OCI-LY3 (cell line): ENCODE measurements around the gene ENOX2.

ENCODE experiments used
- H2AFZ ChIP-seq: fragments of 200-600, 300-600 bp; shearing (Covaris generic); 2 replicates; pipeline ENCODE4 v1.6.0; 2014; ENCODE audit warnings: antibody characterized with exemption, low read depth, low read length
- H3K27ac ChIP-seq: fragments of 200-600, 300-600 bp; sonication (generic); 2 replicates; pipeline ENCODE4 v1.5.1; 2014; ENCODE audit warnings: mild to moderate bottlenecking, low read length, moderate library complexity, mixed read lengths
- H3K27me3 ChIP-seq: fragments of 200-600, 300-600 bp; sonication (generic); 2 replicates; pipeline ENCODE4 v1.6.1; 2014; ENCODE audit warnings: low read depth, low read length, mixed read lengths
- H3K36me3 ChIP-seq: fragments of 200-600, 300-600 bp; sonication (generic); replicated peaks from 2 replicates; pipeline ENCODE3; 2014; ENCODE audit warnings: low read depth, low read length, mixed read lengths
- H3K4me1 ChIP-seq: fragments of 300-600, 200-600 bp; sonication (generic); 2 replicates; pipeline ENCODE4 v1.6.1; 2014; ENCODE audit warnings: low read length, mixed read lengths
- H3K4me2 ChIP-seq: fragments of 200-600, 300-600 bp; sonication (generic); 2 replicates; pipeline ENCODE4 v1.6.1; 2014; ENCODE audit warnings: low read length, mixed read lengths
- H3K4me3 ChIP-seq: fragments of 300-600, 200-600 bp; sonication (generic); 2 replicates; pipeline ENCODE4 v1.5.1; 2014; ENCODE audit warnings: antibody characterized with exemption, mild to moderate bottlenecking, low read length, moderate library complexity
- H3K79me2 ChIP-seq: fragments of 300-600, 200-600 bp; shearing (Covaris generic); 2 replicates; pipeline ENCODE4 v1.6.1; 2014; ENCODE audit warnings: mild to moderate bottlenecking, low read length, mixed read lengths
- H3K9ac ChIP-seq: fragments of 300-600, 200-600 bp; shearing (Covaris generic); 2 replicates; pipeline ENCODE4 v1.6.0; 2014; ENCODE audit warnings: mild to moderate bottlenecking, low read length, moderate library complexity
- H3K9me3 ChIP-seq: fragments of 200-600, 300-600 bp; shearing (Covaris generic); 2 replicates; pipeline ENCODE4 v1.6.1; 2014; ENCODE audit warnings: low read length, mixed read lengths; ENCODE audit not compliant: insufficient read depth
- H4K20me1 ChIP-seq: fragments of 200-600, 300-600 bp; sonication (generic); 2 replicates; pipeline ENCODE4 v1.6.1; 2016; ENCODE audit warnings: low read length, mixed read lengths; ENCODE audit not compliant: insufficient read depth
- EZH2phosphoT487 ChIP-seq: fragments of 200-600 bp; shearing (Covaris generic); IDR thresholded peaks from 2 replicates; pipeline ENCODE4 v1.6.1; 2018; ENCODE audit warnings: antibody characterized with exemption, mixed run types, low read depth
- TF ChIP-seq, protein P1 (sequence below): fragments of 200-600, 300-600 bp; sonication (generic); IDR thresholded peaks from 2 replicates; pipeline ENCODE4 v1.5.1; 2014; ENCODE audit warnings: antibody characterized with exemption, low read length, low read depth

ENOX2 gene

GRCh38 chrX:130738638-130739195 lies 164.3 kb downstream of the ENOX2 start:
- Histone ChIP-seq H3K27ac (no peak overlapping the region), H3K27me3 (no peaks in the 10 kb centered on the region), H3K4me1 (no peaks in the 10 kb centered on the region), H2AFZ (no peak overlapping the region), H3K9ac (no peak overlapping the region), H3K79me2 (no peaks in the 10 kb centered on the region), H4K20me1 (no peaks in the 10 kb centered on the region), H3K4me3 (no peak overlapping the region), H3K36me3 (no peaks in the 10 kb centered on the region), H3K4me2 (no peak overlapping the region), H3K9me3 (no peaks in the 10 kb centered on the region)
- no peak for TF ChIP-seq EZH2phosphoT487
- TF ChIP-seq, protein P1, sequence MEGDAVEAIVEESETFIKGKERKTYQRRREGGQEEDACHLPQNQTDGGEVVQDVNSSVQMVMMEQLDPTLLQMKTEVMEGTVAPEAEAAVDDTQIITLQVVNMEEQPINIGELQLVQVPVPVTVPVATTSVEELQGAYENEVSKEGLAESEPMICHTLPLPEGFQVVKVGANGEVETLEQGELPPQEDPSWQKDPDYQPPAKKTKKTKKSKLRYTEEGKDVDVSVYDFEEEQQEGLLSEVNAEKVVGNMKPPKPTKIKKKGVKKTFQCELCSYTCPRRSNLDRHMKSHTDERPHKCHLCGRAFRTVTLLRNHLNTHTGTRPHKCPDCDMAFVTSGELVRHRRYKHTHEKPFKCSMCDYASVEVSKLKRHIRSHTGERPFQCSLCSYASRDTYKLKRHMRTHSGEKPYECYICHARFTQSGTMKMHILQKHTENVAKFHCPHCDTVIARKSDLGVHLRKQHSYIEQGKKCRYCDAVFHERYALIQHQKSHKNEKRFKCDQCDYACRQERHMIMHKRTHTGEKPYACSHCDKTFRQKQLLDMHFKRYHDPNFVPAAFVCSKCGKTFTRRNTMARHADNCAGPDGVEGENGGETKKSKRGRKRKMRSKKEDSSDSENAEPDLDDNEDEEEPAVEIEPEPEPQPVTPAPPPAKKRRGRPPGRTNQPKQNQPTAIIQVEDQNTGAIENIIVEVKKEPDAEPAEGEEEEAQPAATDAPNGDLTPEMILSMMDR: no peak

GRCh38 chrX:130734713-130735112 lies 168.3 kb downstream of the ENOX2 start:
- TF ChIP-seq, protein P1: no peak
- TF ChIP-seq EZH2phosphoT487: no peak
- no peaks in the 10 kb centered on the region for H4K20me1 ChIP-seq
- H2AFZ ChIP-seq: no peak overlapping the region
- H3K27me3 ChIP-seq: no peaks in the 10 kb centered on the region
- H3K4me1 ChIP-seq: no peaks in the 10 kb centered on the region
- H3K36me3 ChIP-seq: no peaks in the 10 kb centered on the region
- H3K9me3 ChIP-seq: no peaks in the 10 kb centered on the region
- H3K4me2 ChIP-seq: no peak overlapping the region
- H3K4me3 ChIP-seq: no peak overlapping the region
- H3K9ac ChIP-seq: no peak overlapping the region
- no peak overlapping the region for H3K27ac ChIP-seq
- H3K79me2 ChIP-seq: no peaks in the 10 kb centered on the region

DNA sequence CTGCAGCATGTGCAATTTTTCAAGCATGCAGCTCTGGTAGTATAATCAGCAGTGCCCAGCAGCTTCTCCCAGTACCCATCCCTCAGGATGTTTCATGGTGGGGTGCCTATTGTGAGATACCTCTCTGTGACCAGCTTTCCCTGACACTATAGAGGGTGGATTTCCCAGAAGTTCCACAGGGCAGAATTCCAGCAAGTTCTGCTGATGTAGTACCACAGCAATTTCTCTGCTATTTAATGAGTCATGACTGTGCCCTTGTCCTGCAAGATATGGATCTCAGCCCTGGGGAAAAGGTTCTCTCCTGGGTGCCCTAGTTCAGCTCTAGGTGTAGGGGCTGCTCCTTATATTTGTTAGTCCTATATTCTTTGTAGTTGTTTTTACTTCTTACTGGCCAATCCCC lies 174.8 kb downstream of the ENOX2 start:
- Histone ChIP-seq H3K4me1 (no peaks in the 10 kb centered on the region), H3K9ac (no peak overlapping the region), H3K4me2 (no peak overlapping the region), H3K27ac (no peak overlapping the region), H3K36me3 (no peaks in the 10 kb centered on the region), H3K27me3 (no peaks in the 10 kb centered on the region), H3K4me3 (no peak overlapping the region), H4K20me1 (no peaks in the 10 kb centered on the region), H2AFZ (no peak overlapping the region), H3K79me2 (no peaks in the 10 kb centered on the region), H3K9me3 (no peaks in the 10 kb centered on the region)
- TF ChIP-seq, protein P1: no peak
- no peak for TF ChIP-seq EZH2phosphoT487

DNA sequence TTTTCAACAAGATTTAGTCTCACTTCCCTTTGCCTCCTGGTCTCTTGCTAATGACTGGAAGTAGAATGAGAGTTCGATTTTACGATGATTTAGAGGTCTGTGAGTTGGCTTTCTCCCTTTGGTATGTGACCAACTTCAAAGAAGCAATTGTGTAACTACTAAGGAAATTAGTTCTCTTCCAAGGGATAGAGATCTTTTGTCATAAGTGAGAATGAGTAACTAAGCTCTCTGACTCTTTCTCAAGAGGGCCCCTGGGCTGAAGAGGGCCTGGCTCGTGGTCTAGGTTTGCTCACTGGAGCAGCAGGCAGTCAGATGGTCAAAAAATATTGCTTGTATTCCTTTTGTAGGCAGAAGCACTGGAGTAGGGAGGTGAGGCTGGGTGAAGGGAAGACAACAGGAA lies 176.3 kb downstream of the ENOX2 start:
- H4K20me1 ChIP-seq: no peaks in the 10 kb centered on the region
- TF ChIP-seq EZH2phosphoT487: no peak
- TF ChIP-seq, protein P1: no peak
- no peaks in the 10 kb centered on the region for H3K36me3 ChIP-seq
- H3K79me2 ChIP-seq: no peaks in the 10 kb centered on the region
- H3K4me2 ChIP-seq: no peak overlapping the region
- no peak overlapping the region for H3K9ac ChIP-seq
- H3K27ac ChIP-seq: no peak overlapping the region
- no peak overlapping the region for H2AFZ ChIP-seq
- no peak overlapping the region for H3K4me3 ChIP-seq
- no peaks in the 10 kb centered on the region for H3K9me3 ChIP-seq
- no peaks in the 10 kb centered on the region for H3K27me3 ChIP-seq
- no peaks in the 10 kb centered on the region for H3K4me1 ChIP-seq
